Liver (tissue), 3 donors: Measurements from ENCODE around the gene SEMA4C.

Experiments
- ATF3 ChIP-seq: IDR thresholded peaks from 2 replicates; pipeline ENCODE4 v1.6.1; 2016; ENCODE audit warnings: antibody characterized with exemption
- CTCF ChIP-seq: fragments of 150-350 bp; IDR thresholded peaks from 2 replicates; pipeline ENCODE4 v1.5.1; 2017; ENCODE audit warnings: improper control_type of control experiment, low read depth, low read length; ENCODE audit not compliant: missing input control
- EGR1 ChIP-seq, 2 donors: IDR thresholded peaks; 2 replicates each; pipeline ENCODE4 v1.6.1; 2016 to 2018; ENCODE audit warnings: antibody characterized with exemption in 2 of 2, low read depth in 2 of 2
- FOXA1 ChIP-seq: IDR thresholded peaks from 2 replicates; pipeline ENCODE4 v1.6.1; 2016; ENCODE audit warnings: antibody characterized with exemption
- GABPA ChIP-seq, 2 donors: IDR thresholded peaks in 1 of 2; conservative IDR thresholded peaks in 1 of 2; 2 replicates each; pipeline ENCODE4 v1.6.1; 2016; ENCODE audit warnings: antibody characterized with exemption in 2 of 2, mild to moderate bottlenecking in 1 of 2, moderate library complexity in 1 of 2
- HNF4G ChIP-seq: IDR thresholded peaks from 2 replicates; pipeline ENCODE4 v1.6.1; 2016; ENCODE audit warnings: antibody characterized with exemption
- JUND ChIP-seq, 2 donors: IDR thresholded peaks; 2 replicates each; pipeline ENCODE4 v1.6.1; 2016; ENCODE audit warnings: antibody characterized with exemption in 2 of 2
- RAD21 ChIP-seq, 2 donors: IDR thresholded peaks; 2 replicates each; pipeline ENCODE4 v1.6.1; 2016; ENCODE audit warnings: antibody characterized with exemption in 2 of 2, mild to moderate bottlenecking in 2 of 2
- RXRA ChIP-seq, 2 donors: IDR thresholded peaks; 2 replicates each; pipeline ENCODE4 v1.6.1; 2017 to 2018; ENCODE audit warnings: antibody characterized with exemption in 2 of 2, mild to moderate bottlenecking in 1 of 2
- TAF1 ChIP-seq: conservative IDR thresholded peaks from 2 replicates; pipeline ENCODE4 v1.6.1; 2016; ENCODE audit warnings: antibody characterized with exemption, mild to moderate bottlenecking
- YY1 ChIP-seq: IDR thresholded peaks from 2 replicates; pipeline ENCODE4 v1.6.1; 2016; ENCODE audit warnings: antibody characterized with exemption, mild to moderate bottlenecking
- TF ChIP-seq, protein P1 (sequence below): IDR thresholded peaks from 2 replicates; pipeline ENCODE4 v1.6.1; 2016; ENCODE audit warnings: antibody characterized with exemption, mild to moderate bottlenecking
- TF ChIP-seq, protein P2 (sequence below): IDR thresholded peaks from 2 replicates; pipeline ENCODE4 v1.6.1; 2016; ENCODE audit warnings: antibody characterized with exemption
- TF ChIP-seq, protein P3 (sequence below): IDR thresholded peaks from 2 replicates; pipeline ENCODE4 v1.6.1; 2016; ENCODE audit warnings: antibody characterized with exemption
- donor health status: healthy.
- donor health status: healthy.

DNA sequence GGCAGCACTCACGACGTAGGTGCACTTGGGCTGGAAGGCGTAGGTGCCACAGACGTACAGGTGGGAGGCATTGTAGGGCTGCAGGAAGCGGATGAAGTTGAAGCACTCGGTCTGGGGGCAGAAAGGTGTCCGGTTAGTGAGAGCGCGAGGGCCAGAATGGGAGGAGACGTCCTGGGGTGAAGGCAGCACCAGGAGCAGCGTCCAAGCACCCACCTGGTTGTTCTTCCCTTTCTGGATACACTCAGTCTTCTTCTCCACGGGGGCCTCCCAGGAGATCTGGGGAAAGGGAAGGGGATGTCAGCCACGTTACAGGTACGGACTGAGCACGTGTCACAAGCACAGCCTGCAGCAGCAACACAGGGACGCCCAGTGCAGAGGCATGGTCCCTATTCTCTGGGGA, 4.2 kb downstream of the SEMA4C start:
- TF ChIP-seq ATF3 (no peak), GABPA (IDR thresholded peaks at IDR 0.05 in 1 of 2, conservative IDR thresholded peaks at IDR 0.05 in 1 of 2) (no peak), TAF1 (no peak), CTCF (no peak), RXRA (IDR thresholded peaks at IDR 0.05) (no peak), FOXA1 (no peak), EGR1 (IDR thresholded peaks at IDR 0.05; ENCODE audit: low read depth in 2 of 2) (no peak), HNF4G (no peak), JUND (IDR thresholded peaks at IDR 0.05) (no peak), RAD21 (IDR thresholded peaks at IDR 0.05) (no peak), YY1 (no peak)
- TF ChIP-seq, protein P1, sequence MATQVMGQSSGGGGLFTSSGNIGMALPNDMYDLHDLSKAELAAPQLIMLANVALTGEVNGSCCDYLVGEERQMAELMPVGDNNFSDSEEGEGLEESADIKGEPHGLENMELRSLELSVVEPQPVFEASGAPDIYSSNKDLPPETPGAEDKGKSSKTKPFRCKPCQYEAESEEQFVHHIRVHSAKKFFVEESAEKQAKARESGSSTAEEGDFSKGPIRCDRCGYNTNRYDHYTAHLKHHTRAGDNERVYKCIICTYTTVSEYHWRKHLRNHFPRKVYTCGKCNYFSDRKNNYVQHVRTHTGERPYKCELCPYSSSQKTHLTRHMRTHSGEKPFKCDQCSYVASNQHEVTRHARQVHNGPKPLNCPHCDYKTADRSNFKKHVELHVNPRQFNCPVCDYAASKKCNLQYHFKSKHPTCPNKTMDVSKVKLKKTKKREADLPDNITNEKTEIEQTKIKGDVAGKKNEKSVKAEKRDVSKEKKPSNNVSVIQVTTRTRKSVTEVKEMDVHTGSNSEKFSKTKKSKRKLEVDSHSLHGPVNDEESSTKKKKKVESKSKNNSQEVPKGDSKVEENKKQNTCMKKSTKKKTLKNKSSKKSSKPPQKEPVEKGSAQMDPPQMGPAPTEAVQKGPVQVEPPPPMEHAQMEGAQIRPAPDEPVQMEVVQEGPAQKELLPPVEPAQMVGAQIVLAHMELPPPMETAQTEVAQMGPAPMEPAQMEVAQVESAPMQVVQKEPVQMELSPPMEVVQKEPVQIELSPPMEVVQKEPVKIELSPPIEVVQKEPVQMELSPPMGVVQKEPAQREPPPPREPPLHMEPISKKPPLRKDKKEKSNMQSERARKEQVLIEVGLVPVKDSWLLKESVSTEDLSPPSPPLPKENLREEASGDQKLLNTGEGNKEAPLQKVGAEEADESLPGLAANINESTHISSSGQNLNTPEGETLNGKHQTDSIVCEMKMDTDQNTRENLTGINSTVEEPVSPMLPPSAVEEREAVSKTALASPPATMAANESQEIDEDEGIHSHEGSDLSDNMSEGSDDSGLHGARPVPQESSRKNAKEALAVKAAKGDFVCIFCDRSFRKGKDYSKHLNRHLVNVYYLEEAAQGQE = no peak
- TF ChIP-seq, protein P2, sequence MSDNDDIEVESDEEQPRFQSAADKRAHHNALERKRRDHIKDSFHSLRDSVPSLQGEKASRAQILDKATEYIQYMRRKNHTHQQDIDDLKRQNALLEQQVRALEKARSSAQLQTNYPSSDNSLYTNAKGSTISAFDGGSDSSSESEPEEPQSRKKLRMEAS = no peak
- TF ChIP-seq, protein P3, sequence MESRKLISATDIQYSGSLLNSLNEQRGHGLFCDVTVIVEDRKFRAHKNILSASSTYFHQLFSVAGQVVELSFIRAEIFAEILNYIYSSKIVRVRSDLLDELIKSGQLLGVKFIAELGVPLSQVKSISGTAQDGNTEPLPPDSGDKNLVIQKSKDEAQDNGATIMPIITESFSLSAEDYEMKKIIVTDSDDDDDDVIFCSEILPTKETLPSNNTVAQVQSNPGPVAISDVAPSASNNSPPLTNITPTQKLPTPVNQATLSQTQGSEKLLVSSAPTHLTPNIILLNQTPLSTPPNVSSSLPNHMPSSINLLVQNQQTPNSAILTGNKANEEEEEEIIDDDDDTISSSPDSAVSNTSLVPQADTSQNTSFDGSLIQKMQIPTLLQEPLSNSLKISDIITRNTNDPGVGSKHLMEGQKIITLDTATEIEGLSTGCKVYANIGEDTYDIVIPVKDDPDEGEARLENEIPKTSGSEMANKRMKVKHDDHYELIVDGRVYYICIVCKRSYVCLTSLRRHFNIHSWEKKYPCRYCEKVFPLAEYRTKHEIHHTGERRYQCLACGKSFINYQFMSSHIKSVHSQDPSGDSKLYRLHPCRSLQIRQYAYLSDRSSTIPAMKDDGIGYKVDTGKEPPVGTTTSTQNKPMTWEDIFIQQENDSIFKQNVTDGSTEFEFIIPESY = no peak
